PC-9 (cell line): ENCODE data around the gene SFRP5. TPM values are rescaled to one million over a fixed set of nuclear protein-coding genes. Genes with fewer than 3 reads are reported as not detected.

Source experiments
- BruUV-seq: library from RNA; stranded (reverse); fragments of 400-500 nt; replicated peaks from 2 replicates; lab custom pipeline; 2021; lab: Mats Ljungman, UMichigan
- CTCF ChIA-PET: fragments of 300-600 bp; sonication (Branson Sonifier 250); formaldehyde crosslinking; loops from one replicate; lab custom pipeline; 2022; ENCODE audit warnings: antibody characterized with exemption; lab: Charles Lee
- POLR2A ChIA-PET: fragments of 300-600 bp; sonication (Branson Sonifier 250); formaldehyde crosslinking; loops from one replicate; lab custom pipeline; 2022; ENCODE audit warnings: antibody characterized with exemption; ENCODE audit not compliant: unreplicated experiment; lab: Charles Lee
- DNase-seq, 2 experiments: peaks; one replicate each; pipeline versions ENCODE4 v3.0.0 to v3.0.0-alpha.2; 2015 to 2022; ENCODE audit warnings: mixed read lengths in 1 of 2
- H2AFZ ChIP-seq: fragments of 200-600 bp; sonication (generic); 2 replicates; pipeline ENCODE4 v1.8.1; 2017; ENCODE audit warnings: antibody characterized with exemption
- H3F3A ChIP-seq: fragments of 200-600 bp; sonication (generic); 2 replicates; pipeline ENCODE4 v1.8.1; 2017; ENCODE audit warnings: antibody characterized with exemption, mild to moderate bottlenecking, low read depth; ENCODE audit not compliant: insufficient read depth
- H3K27ac ChIP-seq: fragments of 200-600 bp; sonication (generic); 2 replicates; pipeline ENCODE4 v1.6.1; 2016; ENCODE audit warnings: mixed run types
- H3K27me3 ChIP-seq: fragments of 200-600 bp; sonication (generic); 2 replicates; pipeline ENCODE4 v1.6.1; 2016; ENCODE audit warnings: low read depth, mixed run types; ENCODE audit not compliant: insufficient read depth
- H3K36me3 ChIP-seq: fragments of 200-600 bp; sonication (generic); 2 replicates; pipeline ENCODE4 v1.6.1; 2016; ENCODE audit warnings: low read depth, mixed run types
- H3K4me1 ChIP-seq: fragments of 200-600 bp; sonication (generic); replicated peaks from 2 replicates; pipeline ENCODE4 v1.6.1; 2016; ENCODE audit warnings: mixed run types; ENCODE audit not compliant: insufficient read depth
- H3K4me2 ChIP-seq: fragments of 200-600 bp; sonication (generic); 2 replicates; pipeline ENCODE4 v1.6.1; 2017; ENCODE audit warnings: mixed run types
- H3K4me3 ChIP-seq: fragments of 200-600 bp; sonication (generic); 2 replicates; pipeline ENCODE4 v1.6.1; 2016; ENCODE audit warnings: mixed run types
- H3K79me2 ChIP-seq: fragments of 200-600 bp; sonication (generic); 2 replicates; pipeline ENCODE4 v1.6.1; 2017; ENCODE audit warnings: low read depth, mixed run types
- H3K9me2 ChIP-seq: fragments of 200-600 bp; sonication (generic); 2 replicates; pipeline ENCODE4 v1.8.1; 2017; ENCODE audit warnings: mild to moderate bottlenecking; ENCODE audit not compliant: insufficient read depth
- H3K9me3 ChIP-seq: fragments of 200-600 bp; sonication (generic); 2 replicates; pipeline ENCODE4 v1.8.1; 2016; ENCODE audit warnings: low read depth; ENCODE audit not compliant: insufficient read depth
- H4K20me1 ChIP-seq: fragments of 200-600 bp; sonication (generic); 2 replicates; pipeline ENCODE4 v1.8.1; 2017; ENCODE audit not compliant: insufficient read depth
- CTCF ChIP-seq: fragments of 200-600 bp; sonication (generic); conservative IDR thresholded peaks from 2 replicates; pipeline ENCODE4 v1.6.1; 2017; ENCODE audit warnings: mixed run types, antibody characterized with exemption, mild to moderate bottlenecking, moderate library complexity
- EZH2 ChIP-seq: fragments of 200-600 bp; sonication (generic); IDR thresholded peaks from 2 replicates; pipeline ENCODE4 v1.8.0; 2017; ENCODE audit warnings: antibody characterized with exemption, low read depth
- intact Hi-C: fragments of 100-400 bp; cut with micrococcal nuclease; formaldehyde crosslinking; loops from one replicate; pipeline ENCODE4 v1.10.0; 2022; ENCODE audit not compliant: unreplicated experiment
- total RNA-seq: library from RNA; stranded (reverse); gene quantifications from 2 replicates; pipeline ENCODE4 v1.2.3, GENCODE V29; 2021

Gene SFRP5
- total RNA-seq, 1 experiment from 2014 or later = not detected

- H3K4me3 ChIP-seq = peak overlapping the region; percentile 94
- peak overlapping the region; percentile 92 for H3K4me2 ChIP-seq
- H3K9me2 ChIP-seq = no peaks in the 10 kb centered on the region
- intact Hi-C loops = no loop called here
- H4K20me1 ChIP-seq = no peaks in the 10 kb centered on the region; the same call in 1 of the 2 replicates
- CTCF ChIA-PET = no interaction called here
- H3K4me1 ChIP-seq = peaks cover 13% of the 10 kb centered on the region
- H3K79me2 ChIP-seq = peaks cover 36% of the 10 kb centered on the region
- no peak for TF ChIP-seq CTCF
- no peak for TF ChIP-seq EZH2
- no peaks in the 10 kb centered on the region for H3K9me3 ChIP-seq
- no peaks in the 10 kb centered on the region for H3K27me3 ChIP-seq
- POLR2A ChIA-PET = no interaction called here
- DNase-seq = no peak
- BruUV-seq = TSS peak; percentile 53
- H3K27ac ChIP-seq = no peak overlapping the region
- H2AFZ ChIP-seq = peak overlapping the region; percentile 89; the same call in 1 of the 2 replicates
- H3K36me3 ChIP-seq = 0 out of 2 replicates have a peak, but pooled peaks cover 5% of the 10 kb centered on the region
- H3F3A ChIP-seq = no peaks in the 10 kb centered on the region
Measured at GRCh38 chr10:97737770-97738265, 34.0 kb downstream of the SFRP5 start.

GRCh38 chr10:97736902-97737769, 34.7 kb downstream of the SFRP5 start, which contains the start of gene ZFYVE27:
Gene ZFYVE27 (plus strand): TSS chr10:97737128. CDS start chr10:97738478, 1,350 bp downstream.
- ChIA-PET POLR2A (interaction anchor here (0.6 to 0.7 kb wide), 3 partner anchors 23 to 949 kb away, joined by 3 to 5 read pairs (median 3); no protein-coding TSS in a partner anchor), CTCF (no interaction called here)
- BruUV-seq = no TSS peak
- H3K36me3 ChIP-seq = 0 out of 2 replicates have a peak, but pooled peaks cover 5% of the 10 kb centered on the region
- H3K27ac ChIP-seq = peak within 1 kb of the TSS; percentile 67
- intact Hi-C loops = no loop called here
- H3K4me1 ChIP-seq = peaks cover 13% of the 10 kb centered on the region
- H3F3A ChIP-seq = no peaks in the 10 kb centered on the region
- no peaks in the 10 kb centered on the region for H3K27me3 ChIP-seq
- peak; percentile 70 to 89 for DNase-seq
- H3K79me2 ChIP-seq = peaks cover 36% of the 10 kb centered on the region
- no peaks in the 10 kb centered on the region for H3K9me3 ChIP-seq
- TF ChIP-seq EZH2 (no peak), CTCF (no peak)
- H3K4me3 ChIP-seq = peak within 1 kb of the TSS; percentile 94
- H3K4me2 ChIP-seq = peak within 1 kb of the TSS; percentile 92
- no peaks in the 10 kb centered on the region; the same call in 1 of the 2 replicates for H4K20me1 ChIP-seq
- peak within 1 kb of the TSS; percentile 89 for H2AFZ ChIP-seq
- no peaks in the 10 kb centered on the region for H3K9me2 ChIP-seq

- H3K9me2 ChIP-seq = no peaks in the 10 kb centered on the region
- TSS peak; percentile 76 for BruUV-seq
- H3K4me3 ChIP-seq = peak overlapping the region; percentile 94; the same call in 1 of the 2 replicates
- 0 out of 2 replicates have a peak, but pooled peaks cover 5% of the 10 kb centered on the region for H3K36me3 ChIP-seq
- intact Hi-C loops = no loop called here
- ChIA-PET POLR2A (interaction anchor here (0.7 kb wide), 2 partner anchors 22 to 76 kb away, joined by 3 to 5 read pairs; no protein-coding TSS in a partner anchor), CTCF (no interaction called here)
- H3K4me1 ChIP-seq = peaks cover 13% of the 10 kb centered on the region
- no peaks in the 10 kb centered on the region for H3K9me3 ChIP-seq
- no peak for DNase-seq
- peak overlapping the region; percentile 88 for H2AFZ ChIP-seq
- no peak overlapping the region for H3K27ac ChIP-seq
- no peak for TF ChIP-seq EZH2
- TF ChIP-seq CTCF = no peak
- peaks cover 36% of the 10 kb centered on the region for H3K79me2 ChIP-seq
- peak overlapping the region; percentile 92 for H3K4me2 ChIP-seq
- no peaks in the 10 kb centered on the region for H3K27me3 ChIP-seq
- no peaks in the 10 kb centered on the region for H3F3A ChIP-seq
- no peaks in the 10 kb centered on the region; the same call in 1 of the 2 replicates for H4K20me1 ChIP-seq
Measured at GRCh38 chr10:97736403-97736901, 35.3 kb downstream of the SFRP5 start.
